ENCODE measurements around the gene PSMB5. TPM values are rescaled to one million over a fixed set of nuclear protein-coding genes. Genes with fewer than 3 reads are reported as not detected.

PSMB5 gene
- total RNA-seq, 1 experiment from 2014 or later = 162 TPM

DNA sequence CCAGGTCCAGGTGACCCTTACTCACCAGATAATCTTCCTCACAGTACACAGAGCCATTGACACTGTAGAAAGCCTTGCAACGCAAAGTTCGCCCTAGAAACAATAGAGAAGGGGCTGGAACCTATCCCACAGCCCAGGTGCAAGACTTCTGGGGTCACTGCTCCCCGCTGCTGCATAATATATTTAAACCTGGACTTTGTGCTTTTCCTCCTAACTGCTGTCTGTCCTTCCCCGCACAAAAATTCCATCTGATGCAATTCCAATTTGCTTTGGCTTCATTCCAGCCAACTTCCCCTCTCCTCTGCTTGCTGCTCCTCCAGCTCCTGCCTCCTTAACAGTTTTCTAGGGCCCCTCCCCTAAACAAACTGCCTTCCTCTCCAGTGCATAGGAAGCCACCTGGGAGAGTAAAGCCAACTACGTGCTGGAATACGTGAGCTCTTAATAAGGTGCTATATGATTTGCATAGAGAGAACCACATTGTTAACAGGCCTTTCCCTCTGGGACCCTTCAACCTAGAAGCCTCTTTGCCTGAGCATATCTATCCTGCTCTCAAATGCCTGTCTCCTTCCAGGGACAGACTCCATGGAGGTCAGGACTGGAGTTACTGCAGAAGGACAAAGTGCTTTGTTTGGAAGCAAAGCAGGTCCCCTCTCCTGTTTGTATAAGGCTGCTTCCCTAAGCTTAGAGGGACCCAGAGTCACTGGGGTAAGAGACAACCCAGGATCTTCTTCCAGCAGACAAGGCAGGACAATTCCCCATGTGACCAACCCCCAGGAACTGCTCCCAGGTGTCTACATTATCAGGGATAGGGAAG, 57.9 kb downstream of the PSMB5 start:
- Mint-ChIP-seq H3K27ac (ENCODE audit: low read depth, unreplicated experiment) (peak overlapping the region; percentile 91), H3K27me3 (ENCODE audit: insufficient read depth, unreplicated experiment) (no peaks in the 10 kb centered on the region), H3K9me3 (ENCODE audit: unreplicated experiment) (no peaks in the 10 kb centered on the region), H3K36me3 (ENCODE audit: insufficient read depth, unreplicated experiment) (peaks cover 62% of the 10 kb centered on the region), H3K4me1 (ENCODE audit: insufficient read depth, unreplicated experiment) (peaks cover 65% of the 10 kb centered on the region), H3K4me3 (ENCODE audit: unreplicated experiment) (no peak overlapping the region)
- peak; percentile 84 for DNase-seq (ENCODE audit: unreplicated experiment)
- TF ChIP-seq, protein P1, sequence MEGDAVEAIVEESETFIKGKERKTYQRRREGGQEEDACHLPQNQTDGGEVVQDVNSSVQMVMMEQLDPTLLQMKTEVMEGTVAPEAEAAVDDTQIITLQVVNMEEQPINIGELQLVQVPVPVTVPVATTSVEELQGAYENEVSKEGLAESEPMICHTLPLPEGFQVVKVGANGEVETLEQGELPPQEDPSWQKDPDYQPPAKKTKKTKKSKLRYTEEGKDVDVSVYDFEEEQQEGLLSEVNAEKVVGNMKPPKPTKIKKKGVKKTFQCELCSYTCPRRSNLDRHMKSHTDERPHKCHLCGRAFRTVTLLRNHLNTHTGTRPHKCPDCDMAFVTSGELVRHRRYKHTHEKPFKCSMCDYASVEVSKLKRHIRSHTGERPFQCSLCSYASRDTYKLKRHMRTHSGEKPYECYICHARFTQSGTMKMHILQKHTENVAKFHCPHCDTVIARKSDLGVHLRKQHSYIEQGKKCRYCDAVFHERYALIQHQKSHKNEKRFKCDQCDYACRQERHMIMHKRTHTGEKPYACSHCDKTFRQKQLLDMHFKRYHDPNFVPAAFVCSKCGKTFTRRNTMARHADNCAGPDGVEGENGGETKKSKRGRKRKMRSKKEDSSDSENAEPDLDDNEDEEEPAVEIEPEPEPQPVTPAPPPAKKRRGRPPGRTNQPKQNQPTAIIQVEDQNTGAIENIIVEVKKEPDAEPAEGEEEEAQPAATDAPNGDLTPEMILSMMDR (IDR thresholded peaks at IDR 0.05; ENCODE audit: unreplicated experiment) = no peak
- BruUV-seq (replicated peaks) = no TSS peak
- POLR2A ChIA-PET = interaction anchor here (0.5 to 12.7 kb wide), 25 partner anchors 10 to 1520 kb away, joined by 3 to 133 read pairs (median 4); partner anchors contain the start of genes ACIN1, C14orf119, CDH24 and HAUS4
- CTCF ChIA-PET = interaction anchor here (0.7 to 3.3 kb wide), 15 partner anchors 10 to 246 kb away, joined by 3 to 25 read pairs (median 8); partner anchors contain the start of genes CDH24, HAUS4 and PRMT5
- intact Hi-C loops (cut with micrococcal nuclease) = no loop called here

Other genes starting within 250 kb of the PSMB5 start
- gene SLC7A7, start 219.5 kb downstream of the PSMB5 start, total RNA-seq (2022) = 0.61 and 0.98 TPM in 2 replicates
- 172 and 186 TPM in 2 replicates for gene MRPL52, start 205.0 kb downstream of the PSMB5 start, total RNA-seq (2022)
- 71.5 and 78.6 TPM in 2 replicates for gene MMP14, start 198.3 kb downstream of the PSMB5 start, total RNA-seq (2022)
- 71.0 and 83.1 TPM in 2 replicates for gene LRP10, start 163.2 kb downstream of the PSMB5 start, total RNA-seq (2022)
- 0.26 and 0.47 TPM in 2 replicates for gene REM2, start 151.7 kb downstream of the PSMB5 start, total RNA-seq (2022)
- 57.6 and 60.6 TPM in 2 replicates for gene RBM23, start 115.8 kb downstream of the PSMB5 start, total RNA-seq (2022)
- gene PRMT5, start 105.5 kb downstream of the PSMB5 start, total RNA-seq (2022) = 175 and 201 TPM in 2 replicates
- gene HAUS4, start 77.8 kb downstream of the PSMB5 start, total RNA-seq (2022) = 39.0 and 44.4 TPM in 2 replicates
- 82.1 and 138 TPM in 2 replicates for gene AJUBA, start 52.3 kb downstream of the PSMB5 start, total RNA-seq (2022)
- gene C14orf93, start 24.8 kb downstream of the PSMB5 start, total RNA-seq (2022) = 6.1 and 7.1 TPM in 2 replicates
- gene PSMB11, start 7.3 kb upstream of the PSMB5 start, total RNA-seq (2022) = not detected in 2 replicates
- gene CDH24, start 22.6 kb upstream of the PSMB5 start, total RNA-seq (2022) = 2.6 and 4.9 TPM in 2 replicates
- 197 and 213 TPM in 2 replicates for gene ACIN1, start 60.2 kb upstream of the PSMB5 start, total RNA-seq (2022)
- 39.6 and 54.8 TPM in 2 replicates for gene C14orf119, start 60.6 kb upstream of the PSMB5 start, total RNA-seq (2022)
- not detected in 2 replicates for gene CIROP, start 70.1 kb upstream of the PSMB5 start, total RNA-seq (2022)
- gene CEBPE, start 84.4 kb upstream of the PSMB5 start, total RNA-seq (2022) = not detected in 2 replicates
- gene SLC7A8, start 148.8 kb upstream of the PSMB5 start, total RNA-seq (2022) = 1.5 and 2.4 TPM in 2 replicates
- not detected in 2 replicates for gene RNF212B, start 203.0 kb upstream of the PSMB5 start, total RNA-seq (2022)

Data from MCF 10A (cell line).